ENCODE results near the gene CHN2. TPM values are rescaled to one million over a fixed set of nuclear protein-coding genes. Genes with fewer than 3 reads are reported as not detected.

The CHN2 gene
- total RNA-seq, 1 experiment from 2014 or later: 2.1 TPM

GRCh38 chr7:29196971-29197595 is 2.5 kb downstream of the CHN2 start:
- H3K27ac ChIP-seq (ENCODE audit: low read depth, low read length): no peak overlapping the region
- H3K9ac ChIP-seq (ENCODE audit: low read length): no peak overlapping the region
- peaks cover 0 to 6% of the 10 kb centered on the region in 2 experiments; a peak in 1 of 4 replicates for H3K4me1 ChIP-seq (ENCODE audit: control insufficient read depth in 1 of 2, insufficient read depth in 2 of 2, low read length in 2 of 2)
- 0 out of 2 replicates have a peak, but pooled peaks cover 7% of the 10 kb centered on the region for H3K27me3 ChIP-seq (ENCODE audit: insufficient read depth, low read length)
- H3K9me2 ChIP-seq (ENCODE audit: insufficient read depth): no peaks in the 10 kb centered on the region
- BruUV-seq (replicated peaks): no TSS peak
- DNase-seq (ENCODE audit: low read depth, low spot score) (no peak), ATAC-seq (no peak)
- no peaks in the 10 kb centered on the region for H3K36me3 ChIP-seq (ENCODE audit: control insufficient read depth in 1 of 2, insufficient read depth in 2 of 2, low read length in 2 of 2)
- H3K9me3 ChIP-seq (ENCODE audit: control insufficient read depth in 1 of 2, insufficient read depth in 1 of 2, low read depth in 1 of 2, low read length in 2 of 2): no peaks in the 10 kb centered on the region
- intact Hi-C loops (cut with micrococcal nuclease): loop anchor here (10.0 kb wide), 1 partner anchor 148 kb away; no protein-coding TSS in a partner anchor
- ChIA-PET POLR2A (no interaction called here), CTCF (interaction anchor here (1.1 to 1.5 kb wide), 2 partner anchors 8 to 90 kb away, joined by 3 to 6 read pairs; no protein-coding TSS in a partner anchor), RAD21 (ENCODE audit: low non-redundant PET in 1 of 2, low total read pairs in 2 of 2, uncharacterized antibody in 2 of 2, unreplicated experiment in 2 of 2) (no interaction called here)
- no peak overlapping the region for H3K4me3 ChIP-seq (replicated peaks in 1 of 2; ENCODE audit: low read depth in 1 of 2, low read length in 2 of 2)
- H3K79me2 ChIP-seq (ENCODE audit: insufficient read depth, low read length): no peaks in the 10 kb centered on the region
- TF ChIP-seq RAD21 (IDR thresholded peaks at IDR 0.05; ENCODE audit: low read depth) (no peak), ZBTB33 (IDR thresholded peaks at IDR 0.05; ENCODE audit: extremely low read depth, insufficient replicate concordance, low read length) (no peak), ZFX (IDR thresholded peaks at IDR 0.05) (no peak), FOSL1 (IDR thresholded peaks at IDR 0.05; ENCODE audit: low read depth) (no peak), POLR2AphosphoS5 (IDR thresholded peaks at IDR 0.05; ENCODE audit: low read depth, low read length) (no peak), EZH2phosphoT487 (IDR thresholded peaks at IDR 0.05; ENCODE audit: borderline replicate concordance) (no peak), YY1 (IDR thresholded peaks at IDR 0.05; ENCODE audit: extremely low read depth, insufficient replicate concordance, low read depth, low read length) (no peak), EGR1 (IDR thresholded peaks at IDR 0.05; ENCODE audit: low read depth) (no peak), SRF (IDR thresholded peaks at IDR 0.05; ENCODE audit: low read depth) (no peak)
- TF ChIP-seq, protein P1, sequence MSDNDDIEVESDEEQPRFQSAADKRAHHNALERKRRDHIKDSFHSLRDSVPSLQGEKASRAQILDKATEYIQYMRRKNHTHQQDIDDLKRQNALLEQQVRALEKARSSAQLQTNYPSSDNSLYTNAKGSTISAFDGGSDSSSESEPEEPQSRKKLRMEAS (IDR thresholded peaks at IDR 0.05): no peak
- TF ChIP-seq, protein P2, sequence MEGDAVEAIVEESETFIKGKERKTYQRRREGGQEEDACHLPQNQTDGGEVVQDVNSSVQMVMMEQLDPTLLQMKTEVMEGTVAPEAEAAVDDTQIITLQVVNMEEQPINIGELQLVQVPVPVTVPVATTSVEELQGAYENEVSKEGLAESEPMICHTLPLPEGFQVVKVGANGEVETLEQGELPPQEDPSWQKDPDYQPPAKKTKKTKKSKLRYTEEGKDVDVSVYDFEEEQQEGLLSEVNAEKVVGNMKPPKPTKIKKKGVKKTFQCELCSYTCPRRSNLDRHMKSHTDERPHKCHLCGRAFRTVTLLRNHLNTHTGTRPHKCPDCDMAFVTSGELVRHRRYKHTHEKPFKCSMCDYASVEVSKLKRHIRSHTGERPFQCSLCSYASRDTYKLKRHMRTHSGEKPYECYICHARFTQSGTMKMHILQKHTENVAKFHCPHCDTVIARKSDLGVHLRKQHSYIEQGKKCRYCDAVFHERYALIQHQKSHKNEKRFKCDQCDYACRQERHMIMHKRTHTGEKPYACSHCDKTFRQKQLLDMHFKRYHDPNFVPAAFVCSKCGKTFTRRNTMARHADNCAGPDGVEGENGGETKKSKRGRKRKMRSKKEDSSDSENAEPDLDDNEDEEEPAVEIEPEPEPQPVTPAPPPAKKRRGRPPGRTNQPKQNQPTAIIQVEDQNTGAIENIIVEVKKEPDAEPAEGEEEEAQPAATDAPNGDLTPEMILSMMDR (IDR thresholded peaks at IDR 0.05 in 2 of 3, conservative IDR thresholded peaks at IDR 0.05 in 1 of 3; ENCODE audit: borderline replicate concordance in 1 of 3, insufficient read depth in 1 of 3, low read depth in 2 of 3, low read length in 2 of 3): no peak
- H3K4me2 ChIP-seq (ENCODE audit: low read length): no peak overlapping the region
- no peak overlapping the region for H2AFZ ChIP-seq (ENCODE audit: low read depth, low read length, poor library complexity, severe bottlenecking)
- H4K20me1 ChIP-seq (ENCODE audit: insufficient read depth): no peaks in the 10 kb centered on the region

All from HCT116 (cell line).